CD14-positive monocyte (primary cell): ENCODE data around the gene MYO7B. TPM values are rescaled to one million over a fixed set of nuclear protein-coding genes. Genes with fewer than 3 reads are reported as not detected.

Experiments
- DNase-seq, 3 donors: peaks; one replicate each; pipeline ENCODE4 v3.0.0-alpha.2; 2011 to 2022
- H2AFZ ChIP-seq: 2 replicates; pipeline ENCODE4 v1.6.0; 2012; ENCODE audit warnings: mild to moderate bottlenecking, low read depth, low read length, inconsistent platforms; ENCODE audit not compliant: insufficient read depth, poor library complexity, severe bottlenecking
- H3K27ac ChIP-seq, 2 donors: 1 replicate in 1 of 2; 2 replicates in 1 of 2; pipeline ENCODE4 v1.5.1; 2012 to 2013; ENCODE audit warnings: low read length in 2 of 2, control low read depth in 1 of 2, inconsistent platforms in 1 of 2, low read depth in 1 of 2, mild to moderate bottlenecking in 1 of 2
- H3K27me3 ChIP-seq, 2 donors: one replicate each; pipeline versions ENCODE4 v1.6.0 to v1.6.1; 2011 to 2013; ENCODE audit warnings: low read length in 2 of 2; ENCODE audit not compliant: control insufficient read depth in 2 of 2, insufficient read depth in 2 of 2
- H3K36me3 ChIP-seq, 2 donors: replicated peaks in 1 of 2; 1 replicate in 1 of 2; 2 replicates in 1 of 2; pipeline versions ENCODE4 v1.5.1 to v1.6.1; 2012 to 2013; ENCODE audit warnings: low read length in 2 of 2, control low read depth in 1 of 2, inconsistent platforms in 1 of 2, mild to moderate bottlenecking in 1 of 2; ENCODE audit not compliant: insufficient read depth in 2 of 2, control insufficient read depth in 1 of 2
- H3K4me1 ChIP-seq, 2 donors: 1 replicate in 1 of 2; 2 replicates in 1 of 2; pipeline versions ENCODE4 v1.5.1 to v1.6.1; 2012 to 2013; ENCODE audit warnings: low read length in 2 of 2, control low read depth in 1 of 2, inconsistent platforms in 1 of 2, mild to moderate bottlenecking in 1 of 2, moderate library complexity in 1 of 2; ENCODE audit not compliant: insufficient read depth in 2 of 2, control insufficient read depth in 1 of 2
- H3K4me2 ChIP-seq: replicated peaks from 2 replicates; pipeline ENCODE3; 2012; ENCODE audit warnings: low read length, moderate library complexity, mild to moderate bottlenecking; ENCODE audit not compliant: poor library complexity, severe bottlenecking; ENCODE audit errors: extremely low read depth
- H3K4me3 ChIP-seq, 3 experiments: fragments of 200-600 bp in 1 of 3; sonication (generic) in 1 of 3; replicated peaks in 1 of 3; 1 replicate in 2 of 3; 2 replicates in 1 of 3; pipeline ENCODE4 v1.5.1; 2011 to 2013; ENCODE audit warnings: low read length in 3 of 3, mild to moderate bottlenecking in 3 of 3, control low read depth in 2 of 3, low read depth in 2 of 3, inconsistent platforms in 1 of 3, moderate library complexity in 1 of 3
- H3K79me2 ChIP-seq: 2 replicates; pipeline ENCODE4 v1.6.0; 2012; ENCODE audit warnings: mild to moderate bottlenecking, control low read depth, inconsistent platforms, low read length, moderate library complexity; ENCODE audit not compliant: insufficient read depth
- H3K9ac ChIP-seq: 2 replicates; pipeline ENCODE4 v1.6.0; 2017; ENCODE audit warnings: low read length, mild to moderate bottlenecking; ENCODE audit not compliant: insufficient read depth, poor library complexity, severe bottlenecking
- H3K9me3 ChIP-seq, 2 donors: replicated peaks in 1 of 2; 1 replicate in 1 of 2; 2 replicates in 1 of 2; pipeline versions ENCODE4 v1.5.1 to v1.6.1; 2012 to 2013; ENCODE audit warnings: low read length in 2 of 2, control low read depth in 1 of 2; ENCODE audit not compliant: control insufficient read depth in 1 of 2, insufficient read depth in 1 of 2
- H4K20me1 ChIP-seq: 2 replicates; pipeline ENCODE4 v1.6.0; 2012; ENCODE audit warnings: mild to moderate bottlenecking, low read length, control low read depth, moderate library complexity; ENCODE audit not compliant: insufficient read depth
- H3K27ac Mint-ChIP-seq, 7 donors: one replicate each; pipeline ENCODE4 v1.8.0; 2020; ENCODE audit warnings: mild to moderate bottlenecking in 7 of 7, mixed read lengths in 7 of 7, moderate library complexity in 6 of 7, inconsistent platforms in 2 of 7
- H3K27me3 Mint-ChIP-seq, 3 donors: one replicate each; pipeline ENCODE4 v1.8.0; 2021 to 2022; ENCODE audit warnings: low read depth in 3 of 3, mild to moderate bottlenecking in 3 of 3, mixed read lengths in 3 of 3, moderate library complexity in 3 of 3, inconsistent platforms in 1 of 3
- H3K36me3 Mint-ChIP-seq, 2 donors: one replicate each; pipeline ENCODE4 v1.8.0; 2020; ENCODE audit warnings: mixed read lengths in 2 of 2, inconsistent platforms in 1 of 2, mild to moderate bottlenecking in 1 of 2
- H3K4me1 Mint-ChIP-seq: one replicate; pipeline ENCODE4 v1.8.0; 2020; ENCODE audit warnings: mild to moderate bottlenecking, mixed read lengths
- H3K4me3 Mint-ChIP-seq, 2 donors: one replicate each; pipeline ENCODE4 v1.8.0; 2020; ENCODE audit warnings: mild to moderate bottlenecking in 2 of 2, mixed read lengths in 2 of 2, moderate library complexity in 1 of 2
- H3K9me3 Mint-ChIP-seq, 7 donors: one replicate each; pipeline ENCODE4 v1.8.0; 2020 to 2022; ENCODE audit warnings: mixed read lengths in 7 of 7, mild to moderate bottlenecking in 6 of 7, moderate library complexity in 6 of 7, inconsistent platforms in 2 of 7
- CTCF ChIP-seq: fragments of 200-600 bp; IDR thresholded peaks from one replicate; pipeline ENCODE4 v1.8.0; 2022; ENCODE audit warnings: antibody characterized with exemption, mild to moderate bottlenecking
- WGBS: methylation state at CpG from one replicate; pipeline ENCODE4 v1.1.5; 2013; ENCODE audit warnings: missing lambda C conversion rate; ENCODE audit not compliant: insufficient coverage; 5-methylcytosine and 5-hydroxymethylcytosine counted together
- intact Hi-C, 2 donors: fragments of 100-400 bp; cut with micrococcal nuclease; formaldehyde crosslinking; loops; one replicate each; pipeline versions ENCODE4 v1.15.0 to v1.15.1; 2023
- polyA plus RNA-seq, 3 donors: library from polyadenylated mRNA; depleted of rRNA in 1 of 3; unstranded in 2 of 3; stranded (reverse) in 1 of 3; fragments of 300-500 nt in 2 of 3; fragments of >200 nt in 1 of 3; fragmentation: Illumina TruSeq in 2 of 3; gene quantifications; 1 replicate in 2 of 3; 2 replicates in 1 of 3; pipeline ENCODE4 v1.2.3, GENCODE V29; 2012 to 2021

MYO7B gene
- polyA plus RNA-seq, 3 donors: 7.3 to 9.8 (median 9.0) TPM

- peaks cover 2 to 10% of the 10 kb centered on the region in 2 donors for H3K36me3 Mint-ChIP-seq
- H3K9ac ChIP-seq: no peak overlapping the region
- H3K4me2 ChIP-seq: no peak overlapping the region
- H3K27ac Mint-ChIP-seq: peak overlapping the region in 4 of 7 donors; percentile 10 to 71 (median 40)
- H3K4me3 ChIP-seq: no peak overlapping the region
- peak overlapping the region; percentile 1 to 53 for H3K27ac ChIP-seq
- no peak for TF ChIP-seq CTCF
- H3K4me1 Mint-ChIP-seq: peaks cover 74% of the 10 kb centered on the region
- H3K27me3 ChIP-seq: no peaks in the 10 kb centered on the region
- no peaks in the 10 kb centered on the region for H3K9me3 ChIP-seq
- H3K36me3 ChIP-seq: no peaks in the 10 kb centered on the region
- H2AFZ ChIP-seq: peak overlapping the region; percentile 55
- peak in 2 of 3 donors; percentile 19 to 32 for DNase-seq
- intact Hi-C loops: no loop called here
- H3K4me3 Mint-ChIP-seq: no peak overlapping the region
- peaks cover 0 to 4% (median 2%) of the 10 kb centered on the region in 3 donors for H3K27me3 Mint-ChIP-seq
- H3K79me2 ChIP-seq: no peaks in the 10 kb centered on the region
- 77% methylated on average over 7 of the region's 9 CpGs for WGBS
- no peaks in the 10 kb centered on the region for H3K9me3 Mint-ChIP-seq
- H4K20me1 ChIP-seq: no peaks in the 10 kb centered on the region
- peaks cover 77 to 91% of the 10 kb centered on the region in 2 donors for H3K4me1 ChIP-seq
Observed at GRCh38 chr2:127633556-127634065, 98.1 kb downstream of the MYO7B start.

GRCh38 chr2:127634066-127634617, 98.7 kb downstream of the MYO7B start:
- Histone ChIP-seq H3K9ac (no peak overlapping the region), H3K4me1 (peaks cover 79 to 95% of the 10 kb centered on the region in 2 donors), H3K79me2 (no peaks in the 10 kb centered on the region), H2AFZ (peak overlapping the region; percentile 55), H3K27me3 (no peaks in the 10 kb centered on the region), H4K20me1 (no peaks in the 10 kb centered on the region), H3K4me2 (no peak overlapping the region), H3K9me3 (no peaks in the 10 kb centered on the region), H3K36me3 (no peaks in the 10 kb centered on the region), H3K4me3 (no peak overlapping the region), H3K27ac (peak overlapping the region; percentile 1 to 53)
- intact Hi-C loops: no loop called here
- DNase-seq: no peak
- Mint-ChIP-seq H3K27me3 (peaks cover 0 to 1% (median 0%) of the 10 kb centered on the region in 3 donors), H3K4me3 (no peak overlapping the region), H3K4me1 (peaks cover 79% of the 10 kb centered on the region), H3K9me3 (no peaks in the 10 kb centered on the region), H3K27ac (peak overlapping the region in 4 of 7 donors; percentile 10 to 71 (median 34)), H3K36me3 (peaks cover 2 to 10% of the 10 kb centered on the region in 2 donors)
- WGBS: 73% methylated on average over 9 of the region's 16 CpGs
- no peak for TF ChIP-seq CTCF
